Measurements from ENCODE around the gene SMIM38.

Gene SMIM38

GRCh38 chr11:69201764-69202370 is 46.1 kb downstream of the SMIM38 start:
- DNase-seq: no peak

GRCh38 chr11:69202511-69203221 is 46.9 kb downstream of the SMIM38 start:
- no peak for DNase-seq

DNA sequence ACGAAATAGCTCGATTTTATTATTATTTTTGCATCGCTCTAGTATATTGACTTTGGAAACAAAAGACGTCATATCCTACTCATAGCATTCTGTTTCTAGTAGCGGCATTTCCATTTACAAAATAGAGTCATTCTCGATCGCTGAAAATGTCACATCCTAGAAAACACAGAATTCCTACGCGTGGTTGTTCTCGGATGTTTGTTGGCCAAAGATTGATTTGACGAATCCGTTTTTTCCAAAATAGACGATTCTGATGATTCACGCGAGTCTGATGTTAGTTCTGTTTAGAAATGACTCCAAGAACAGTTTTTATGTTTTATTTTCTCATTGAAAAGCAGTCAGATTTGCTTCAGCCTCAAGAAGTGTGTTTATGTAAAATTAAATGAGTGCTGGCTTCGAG is 47.6 kb downstream of the SMIM38 start:
- DNase-seq: no peak

DNA sequence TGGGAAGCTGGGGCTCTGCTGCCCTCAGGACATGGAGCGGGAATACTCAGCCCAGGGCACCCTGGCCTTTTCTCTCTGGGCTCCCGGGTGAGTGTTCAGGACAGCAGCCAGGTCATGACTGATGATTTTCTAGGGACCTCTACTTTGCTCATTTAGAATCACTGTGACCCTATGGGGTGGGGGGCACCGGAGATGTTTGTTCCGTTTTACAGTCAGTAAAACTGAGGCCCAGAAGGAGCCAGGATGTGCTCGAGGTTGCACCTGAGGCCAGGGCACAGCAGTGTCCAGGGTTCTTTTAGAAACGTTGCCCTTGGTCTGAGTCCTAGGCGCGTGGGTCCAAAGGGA is 48.1 kb downstream of the SMIM38 start:
- no peak for DNase-seq

GRCh38 chr11:69204246-69204940 is 48.7 kb downstream of the SMIM38 start:
- DNase-seq: no peak

- DNase-seq: no peak
Observed at GRCh38 chr11:69204941-69205742, 49.4 kb downstream of the SMIM38 start.
